Psoas muscle (tissue), 8 donors: ENCODE results near the gene KRT9. TPM values are rescaled to one million over a fixed set of nuclear protein-coding genes. Genes with fewer than 3 reads are reported as not detected.

Source experiments
- ATAC-seq, 4 donors: fragments of 200-7000 bp; cut with Tn5 transposase; one replicate each; pipeline ENCODE4 v1.9.1; 2020; ENCODE audit warnings: moderate library complexity in 3 of 4, mild to moderate bottlenecking in 2 of 4
- DNase-seq, 2 donors: peaks; one replicate each; pipeline ENCODE4 v3.0.0-alpha.2; 2020
- H3K27ac ChIP-seq: fragments of 200-600 bp; one replicate; pipeline ENCODE4 v1.8.0; 2022
- H3K27me3 ChIP-seq, 3 donors: fragments of 200-600 bp in 1 of 3; one replicate each; pipeline versions ENCODE4 v1.6.1 to v1.8.0; 2013 to 2022; ENCODE audit warnings: low read length in 2 of 3, mild to moderate bottlenecking in 2 of 3, moderate library complexity in 1 of 3; ENCODE audit not compliant: insufficient read depth in 3 of 3
- H3K36me3 ChIP-seq, 2 donors: fragments of 200-600 bp in 1 of 2; one replicate each; pipeline versions ENCODE4 v1.6.1 to v1.8.0; 2013 to 2022; ENCODE audit warnings: low read depth in 1 of 2, mild to moderate bottlenecking in 1 of 2, moderate library complexity in 1 of 2; ENCODE audit not compliant: insufficient read depth in 1 of 2
- H3K4me1 ChIP-seq: fragments of 200-600 bp; one replicate; pipeline ENCODE4 v1.8.0; 2022
- H3K4me3 ChIP-seq: fragments of 200-600 bp; one replicate; pipeline ENCODE4 v1.8.0; 2022; ENCODE audit warnings: mild to moderate bottlenecking
- H3K9me3 ChIP-seq: fragments of 200-600 bp; one replicate; pipeline ENCODE4 v1.8.0; 2022
- WGBS, 3 donors: extraction: QIAGEN DNeasy Blood & Tissue Kit; methylation state at CpG; one replicate each; pipeline versions ENCODE4 v1.1.6 to v1.1.7; 2013; 5-methylcytosine and 5-hydroxymethylcytosine counted together
- intact Hi-C, 2 donors: fragments of 100-400 bp; cut with DNase I; formaldehyde crosslinking; loops; one replicate each; pipeline versions ENCODE4 v1.11.0 to v1.14.2; 2022
- polyA plus RNA-seq, 3 donors: library from polyadenylated mRNA; stranded (reverse); fragments of 200-250 nt; gene quantifications; one replicate each; pipeline ENCODE4 v1.2.3, GENCODE V29; 2013
- total RNA-seq, 4 donors: library from RNA; stranded (reverse); fragmentation: NEBNext Ultra II Directional in 2 of 4; extraction: Animal tissue kit (Norgen Biotek cat#: 25700) in 2 of 4; gene quantifications; one replicate each; pipeline versions ENCODE4 v1.2.1 to v1.2.4, GENCODE V29; 2021 to 2023
- TF ChIP-seq, protein P1 (sequence below): fragments of 200-600 bp; IDR thresholded peaks from one replicate; pipeline ENCODE4 v1.8.0; 2022; ENCODE audit warnings: antibody characterized with exemption
- donor health status: healthy with polysubstance abuse.
- donor health status: DM: no; HTN: no; CAD: no; lungs with moderate emphysema.
- donor health status: Bipolar disorder and iron deficiency.
- donor health status: healthy.
- donor health status: DM: yes; HTN: yes; CAD: no.
- donor health status: DM: no; HTN: no; CAD: no.
- donor health status: DM: no; HTN: no; CAD: no.
- donor health status: DM: yes; HTN: yes; CAD: no.

Gene KRT9
- total and polyA plus RNA-seq, 7 donors, result 0.01 TPM; not detected in 6

DNA sequence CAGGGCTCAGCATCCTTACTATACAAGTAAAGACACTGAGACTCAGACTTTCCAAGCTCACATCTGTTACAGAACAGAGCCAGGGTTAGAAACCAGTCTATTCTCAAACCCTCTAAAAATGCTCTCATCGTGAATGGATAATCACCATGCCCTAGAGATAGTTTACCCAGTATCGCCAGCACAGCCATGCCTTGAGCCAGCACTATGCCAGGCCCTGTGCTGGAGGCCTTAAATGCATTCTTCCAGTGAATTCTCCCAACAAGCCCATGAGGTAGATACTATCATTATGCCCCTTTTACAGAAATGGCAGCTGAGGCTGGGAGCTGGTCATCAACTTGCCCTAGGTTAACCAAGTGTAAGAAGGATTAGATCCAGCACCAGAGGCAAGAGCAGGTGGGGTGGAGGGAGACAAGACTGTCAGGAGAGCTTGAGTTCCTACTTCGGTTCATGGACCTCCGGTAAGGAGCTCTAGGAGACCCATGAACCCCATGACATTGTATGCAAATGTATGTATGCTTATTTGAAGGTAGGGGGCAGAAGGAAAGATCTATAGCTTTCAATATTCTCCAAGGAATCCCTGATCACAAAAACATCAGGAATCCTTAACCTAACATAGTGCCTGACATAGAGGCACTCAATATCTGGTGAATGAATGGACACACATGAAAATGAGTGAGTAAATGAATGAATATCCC lies 9.7 kb upstream of the KRT9 start:
- no peak overlapping the region for H3K27ac ChIP-seq
- WGBS, 3 donors, result 76 to 83% (median 77%) methylated on average over 4 of the region's 4 CpGs
- no peak for DNase-seq
- TF ChIP-seq, protein P1, sequence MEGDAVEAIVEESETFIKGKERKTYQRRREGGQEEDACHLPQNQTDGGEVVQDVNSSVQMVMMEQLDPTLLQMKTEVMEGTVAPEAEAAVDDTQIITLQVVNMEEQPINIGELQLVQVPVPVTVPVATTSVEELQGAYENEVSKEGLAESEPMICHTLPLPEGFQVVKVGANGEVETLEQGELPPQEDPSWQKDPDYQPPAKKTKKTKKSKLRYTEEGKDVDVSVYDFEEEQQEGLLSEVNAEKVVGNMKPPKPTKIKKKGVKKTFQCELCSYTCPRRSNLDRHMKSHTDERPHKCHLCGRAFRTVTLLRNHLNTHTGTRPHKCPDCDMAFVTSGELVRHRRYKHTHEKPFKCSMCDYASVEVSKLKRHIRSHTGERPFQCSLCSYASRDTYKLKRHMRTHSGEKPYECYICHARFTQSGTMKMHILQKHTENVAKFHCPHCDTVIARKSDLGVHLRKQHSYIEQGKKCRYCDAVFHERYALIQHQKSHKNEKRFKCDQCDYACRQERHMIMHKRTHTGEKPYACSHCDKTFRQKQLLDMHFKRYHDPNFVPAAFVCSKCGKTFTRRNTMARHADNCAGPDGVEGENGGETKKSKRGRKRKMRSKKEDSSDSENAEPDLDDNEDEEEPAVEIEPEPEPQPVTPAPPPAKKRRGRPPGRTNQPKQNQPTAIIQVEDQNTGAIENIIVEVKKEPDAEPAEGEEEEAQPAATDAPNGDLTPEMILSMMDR, result no peak
- no peak overlapping the region for H3K4me3 ChIP-seq
- ATAC-seq, result no peak
- H3K9me3 ChIP-seq, result no peaks in the 10 kb centered on the region
- intact Hi-C loops, result no loop called here
- H3K36me3 ChIP-seq, result no peaks in the 10 kb centered on the region
- peaks cover 0 to 21% (median 0%) of the 10 kb centered on the region in 3 donors for H3K27me3 ChIP-seq
- no peaks in the 10 kb centered on the region for H3K4me1 ChIP-seq

DNA sequence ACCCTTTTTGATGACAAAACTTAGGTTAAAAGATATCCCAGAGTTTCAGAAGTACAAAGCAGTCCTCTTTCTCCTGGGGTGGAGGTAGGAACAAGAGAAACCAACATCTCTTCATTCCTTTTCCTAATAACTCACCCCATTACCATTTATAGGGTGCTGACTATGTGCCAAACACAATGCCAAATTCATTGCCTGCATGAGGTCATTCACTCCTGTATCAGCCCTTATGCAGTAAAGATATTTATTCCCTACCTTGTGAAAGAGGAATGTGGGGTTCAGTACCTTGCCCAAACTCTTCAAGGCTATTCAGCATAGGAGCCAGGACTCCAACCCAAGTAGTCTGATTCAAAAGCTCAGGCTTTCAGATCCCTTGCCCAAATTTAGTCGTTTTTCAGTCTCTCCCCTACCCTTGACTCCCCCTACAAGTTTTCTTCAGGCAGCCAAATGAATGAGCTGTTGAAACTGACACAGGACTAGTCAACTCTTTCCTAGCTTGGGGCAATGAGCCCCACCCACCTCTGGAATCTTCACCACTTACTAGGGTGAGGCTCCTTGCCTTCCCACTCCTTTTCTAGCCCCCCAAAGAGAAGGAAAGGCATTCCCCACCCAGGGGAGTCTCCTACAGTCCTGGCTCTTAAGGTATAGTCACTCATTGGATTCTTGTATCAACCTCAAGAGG lies 9.0 kb upstream of the KRT9 start:
- DNase-seq (no peak), ATAC-seq (no peak)
- Histone ChIP-seq H3K4me3 (no peak overlapping the region), H3K36me3 (no peaks in the 10 kb centered on the region), H3K27ac (no peak overlapping the region), H3K4me1 (no peaks in the 10 kb centered on the region), H3K9me3 (no peaks in the 10 kb centered on the region), H3K27me3 (peaks cover 0 to 21% (median 0%) of the 10 kb centered on the region in 3 donors)
- 29 to 55% (median 41%) methylated on average over 1 of the region's 1 CpG for WGBS, 3 donors
- TF ChIP-seq, protein P1, result no peak
- intact Hi-C loops, result no loop called here

DNA sequence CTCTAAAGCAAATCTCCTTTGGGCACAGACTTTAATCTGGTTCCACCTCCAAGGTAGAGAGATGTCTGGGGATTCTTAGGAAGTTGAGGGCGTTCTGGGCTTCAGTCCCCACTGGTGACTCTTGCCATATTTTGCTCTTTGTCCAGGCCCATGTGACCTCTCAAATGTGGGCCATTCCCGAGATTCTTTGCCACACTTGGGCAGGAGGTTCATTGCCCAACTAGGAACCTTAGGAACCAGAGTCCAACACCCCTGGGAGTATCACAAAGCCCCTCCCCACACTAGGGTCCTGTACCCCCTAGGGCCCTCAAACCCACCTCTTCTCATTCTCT lies 8.4 kb upstream of the KRT9 start:
- intact Hi-C loops, result no loop called here
- ATAC-seq, result no peak
- TF ChIP-seq, protein P1, result no peak

DNA sequence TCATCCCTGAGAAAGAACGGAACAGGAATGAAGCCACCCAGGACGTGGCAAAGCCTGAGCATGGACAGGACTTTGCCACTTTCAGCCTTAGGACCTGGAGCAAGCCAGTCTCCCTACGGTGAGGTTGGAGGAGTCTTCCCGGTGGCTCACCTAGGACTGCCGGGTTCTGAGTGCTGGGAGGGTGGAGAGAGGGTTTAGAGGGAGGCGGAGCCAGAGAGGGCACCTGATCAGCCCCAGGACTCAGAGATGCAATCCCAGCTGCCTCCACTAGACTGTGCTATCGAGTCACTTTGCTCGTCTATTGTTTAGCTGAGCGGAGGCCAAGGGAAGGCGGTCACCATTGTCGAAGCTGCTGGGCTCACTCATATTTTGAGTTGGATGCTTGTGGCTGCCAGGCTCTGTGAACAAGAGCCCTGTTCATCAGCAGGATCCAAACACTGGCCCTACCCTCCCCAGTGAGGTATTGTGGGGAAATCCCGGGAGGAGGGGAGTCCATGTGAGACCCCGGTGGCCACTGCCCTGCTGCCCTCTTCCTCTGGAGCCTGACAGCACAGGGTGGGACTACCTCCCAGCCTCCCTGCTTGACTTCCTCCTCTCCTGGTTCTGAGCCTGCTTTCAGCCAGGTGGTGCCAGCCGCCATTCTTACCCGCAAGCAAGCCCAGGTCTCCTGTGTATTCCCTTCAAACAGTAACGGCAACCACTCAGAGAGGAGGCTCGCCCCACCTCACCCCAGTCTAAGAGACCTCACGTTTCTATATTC lies 7.8 kb upstream of the KRT9 start:
- intact Hi-C loops, result no loop called here
- TF ChIP-seq, protein P1, result peak; percentile 47
- DNase-seq (peak; percentile 60 to 63), ATAC-seq (peak in 3 of 4 donors; percentile 60 to 77 (median 70))
- Histone ChIP-seq H3K27ac (no peak overlapping the region), H3K27me3 (peaks cover 0 to 21% (median 0%) of the 10 kb centered on the region in 3 donors), H3K36me3 (no peaks in the 10 kb centered on the region), H3K4me3 (no peak overlapping the region), H3K4me1 (no peaks in the 10 kb centered on the region), H3K9me3 (no peaks in the 10 kb centered on the region)
- WGBS, 3 donors, result 39 to 45% (median 40%) methylated on average over 18 of the region's 18 CpGs

More for the DNA sequence above, 8.4 kb upstream of the KRT9 start:
- DNase-seq, result no peak
- Histone ChIP-seq H3K4me1 (no peaks in the 10 kb centered on the region), H3K36me3 (no peaks in the 10 kb centered on the region), H3K27me3 (peaks cover 0 to 21% (median 0%) of the 10 kb centered on the region in 3 donors), H3K27ac (no peak overlapping the region), H3K4me3 (no peak overlapping the region), H3K9me3 (no peaks in the 10 kb centered on the region)
- 77 to 82% (median 81%) methylated on average over 2 of the region's 2 CpGs for WGBS, 3 donors
